Measurements from ENCODE around the gene TUBA4A. TPM values are rescaled to one million over a fixed set of nuclear protein-coding genes. Genes with fewer than 3 reads are reported as not detected.
A peak's percentile ranks its signal among the peaks of the same experiment; 100 is the strongest.
"Not testable (repeated sequence)": the region's sequence is repeated elsewhere in the genome, so short reads cannot be mapped to it uniquely, and the experiment has no call there.

The TUBA4A gene
- total RNA-seq, 4 donors from 2014 or later = 26.9 to 74.0 (median 50.3) TPM

GRCh38 chr2:219266886-219267285 lies 13.2 kb upstream of the TUBA4A start:
- DNase-seq (ENCODE audit: low spot score) (no peak), ATAC-seq (ENCODE audit: low FRiP score) (no peak)
- no peak for TF ChIP-seq CTCF (IDR thresholded peaks at IDR 0.05)

- DNase-seq (ENCODE audit: low spot score) = no peak
- no peak for TF ChIP-seq CTCF (IDR thresholded peaks at IDR 0.05)
- ATAC-seq (ENCODE audit: low FRiP score) = peak; percentile 23
Measured at GRCh38 chr2:219266232-219266631, 12.5 kb upstream of the TUBA4A start.

GRCh38 chr2:219261024-219261855 lies 7.5 kb upstream of the TUBA4A start:
- ATAC-seq (ENCODE audit: low FRiP score) (no peak), DNase-seq (ENCODE audit: low spot score) (no peak)
- TF ChIP-seq CTCF (IDR thresholded peaks at IDR 0.05) = no peak

- ATAC-seq (ENCODE audit: low FRiP score); DNase-seq (ENCODE audit: low spot score): not testable (repeated sequence)
Measured at GRCh38 chr2:219258942-219259341, 5.2 kb upstream of the TUBA4A start.

- TF ChIP-seq CTCF (IDR thresholded peaks at IDR 0.05) = no peak
- DNase-seq (ENCODE audit: low spot score) (no peak), ATAC-seq (ENCODE audit: low FRiP score) (no peak)
Measured at GRCh38 chr2:219254590-219255201, 978 bp upstream of the TUBA4A start.

GRCh38 chr2:219252900-219253752 lies 592 bp downstream of the TUBA4A start, which contains the start of gene TUBA4B:
Gene TUBA4B, plus strand, starts transcription at chr2:219253243. Its CDS starts 165 bp downstream, at chr2:219253408.
- ATAC-seq (ENCODE audit: low FRiP score) = peak; percentile 57
- no peak for DNase-seq (ENCODE audit: low spot score)
- no peak for TF ChIP-seq CTCF (IDR thresholded peaks at IDR 0.05)

GRCh38 chr2:219252570-219252899 lies 1.2 kb downstream of the TUBA4A start:
- no peak for DNase-seq (ENCODE audit: low spot score)
- TF ChIP-seq CTCF (IDR thresholded peaks at IDR 0.05) = no peak
- ATAC-seq (ENCODE audit: low FRiP score) = no peak
